Activated CD4-positive, alpha-beta T cell treated with anti-CD3 and anti-CD28 coated beads, Interleukin-2, Interleukin-6, amounts not matched to agents 100 ng/mL and 50 ng/mL, durations not matched to agents 16 hours and 8 hours (primary cell): Measurements from ENCODE around the gene CDT1.
"Not testable (repeated sequence)": the region's sequence is repeated elsewhere in the genome, so short reads cannot be mapped to it uniquely, and the experiment has no call there.

Experiments used
- DNase-seq: peaks from one replicate; pipeline ENCODE4 v3.0.0-alpha.2; 2020

The CDT1 gene

DNA sequence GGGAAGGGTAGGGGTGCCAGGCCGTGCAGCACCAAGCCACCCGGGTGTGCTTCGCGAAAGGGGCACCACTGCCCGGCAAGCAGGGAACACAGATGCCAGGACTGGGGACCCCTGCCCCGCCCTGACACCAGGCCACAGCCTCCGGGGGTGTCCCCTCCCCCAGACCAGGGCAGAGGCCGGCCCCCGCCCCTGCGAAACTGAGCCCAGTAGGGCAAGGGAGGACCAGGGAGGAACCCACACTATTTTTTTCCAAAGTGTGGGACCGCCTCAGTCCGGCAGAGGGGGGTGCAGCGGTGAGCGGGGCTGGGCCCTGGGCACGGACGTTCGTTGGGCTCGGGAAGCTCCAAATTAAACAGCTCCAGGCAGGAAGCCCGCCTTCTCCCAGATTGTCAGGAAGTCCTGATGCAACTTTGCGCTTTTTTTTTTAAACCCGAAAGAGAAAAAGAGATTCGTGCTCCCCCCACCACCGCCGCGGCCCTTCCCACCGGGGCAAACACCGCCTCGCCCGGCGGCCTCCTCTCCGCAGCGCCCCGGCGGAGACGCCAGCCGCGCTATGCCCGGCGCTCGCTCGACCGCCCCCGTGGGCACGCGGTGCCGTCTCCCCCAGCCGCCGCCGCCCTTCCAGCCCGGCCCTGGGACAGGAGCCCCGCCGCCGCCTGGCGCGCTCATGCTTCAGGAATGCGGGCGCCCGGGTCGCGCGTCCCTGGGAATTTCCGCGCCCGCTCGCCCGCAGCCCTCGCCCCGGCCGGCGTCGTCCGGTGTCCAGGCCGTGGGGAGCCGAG lies 19.3 kb upstream of the CDT1 start:
- peak; percentile 69 for DNase-seq

DNA sequence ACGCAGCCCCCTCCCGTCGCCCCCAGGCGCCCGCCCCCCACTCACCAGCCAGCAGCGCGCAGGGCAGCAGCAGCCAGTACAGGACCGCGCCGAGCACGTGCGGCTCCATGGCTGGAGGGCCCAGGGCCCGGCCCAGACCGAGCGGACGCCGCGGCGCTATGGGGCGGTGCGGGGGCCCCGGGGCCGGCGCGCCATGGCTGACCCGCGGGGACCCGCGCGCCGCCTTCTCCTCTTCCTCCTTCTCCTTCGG lies 18.8 kb upstream of the CDT1 start:
- DNase-seq, result no peak

DNA sequence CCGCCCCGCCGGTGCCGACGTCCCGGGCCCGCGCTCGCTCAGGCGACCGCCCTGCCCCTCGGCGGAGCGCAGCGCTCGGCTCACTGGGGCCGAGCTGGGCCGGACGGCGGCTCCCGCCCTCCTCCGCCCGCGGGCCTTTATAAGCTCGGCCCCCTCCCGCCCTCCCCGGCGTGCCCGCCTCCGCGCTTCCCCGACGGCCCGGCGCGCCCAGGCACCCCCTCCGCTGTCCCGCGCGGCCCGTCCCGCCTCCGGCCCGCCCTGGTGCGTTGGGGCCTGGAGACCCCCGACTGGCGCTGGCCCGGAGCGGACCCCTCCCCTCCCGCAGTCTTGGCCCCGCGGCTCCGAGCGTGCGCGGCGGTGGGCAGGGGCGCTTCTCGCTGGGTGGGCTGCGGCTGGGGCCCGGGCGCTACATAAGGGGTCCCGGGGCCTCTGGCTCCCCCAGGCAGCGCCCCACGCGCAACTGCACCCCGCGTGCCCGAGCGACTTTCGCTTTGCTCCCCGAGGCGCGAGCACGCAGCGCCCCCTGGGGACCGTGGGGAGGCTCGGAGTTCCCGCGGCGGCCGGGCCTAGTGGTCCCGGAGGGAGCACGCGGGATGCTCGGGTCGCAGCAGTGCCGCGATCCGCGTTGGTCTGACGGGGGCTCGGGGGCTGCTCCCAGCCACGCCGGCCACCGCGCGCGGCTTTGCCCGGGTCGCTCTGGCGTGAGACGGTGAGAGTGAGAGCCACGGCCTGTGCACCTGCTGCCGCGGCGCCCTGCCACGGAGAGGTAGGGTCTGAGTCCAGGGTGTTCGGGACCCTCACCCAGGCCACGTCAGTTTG lies 18.3 kb upstream of the CDT1 start, which contains the start of gene PIEZO1:
TSS of gene PIEZO1 (minus strand) at position 115 of the 819 bp plus-strand sequence. CDS start 256 bp downstream, outside the sequence.
- DNase-seq, result peak; percentile 81

DNA sequence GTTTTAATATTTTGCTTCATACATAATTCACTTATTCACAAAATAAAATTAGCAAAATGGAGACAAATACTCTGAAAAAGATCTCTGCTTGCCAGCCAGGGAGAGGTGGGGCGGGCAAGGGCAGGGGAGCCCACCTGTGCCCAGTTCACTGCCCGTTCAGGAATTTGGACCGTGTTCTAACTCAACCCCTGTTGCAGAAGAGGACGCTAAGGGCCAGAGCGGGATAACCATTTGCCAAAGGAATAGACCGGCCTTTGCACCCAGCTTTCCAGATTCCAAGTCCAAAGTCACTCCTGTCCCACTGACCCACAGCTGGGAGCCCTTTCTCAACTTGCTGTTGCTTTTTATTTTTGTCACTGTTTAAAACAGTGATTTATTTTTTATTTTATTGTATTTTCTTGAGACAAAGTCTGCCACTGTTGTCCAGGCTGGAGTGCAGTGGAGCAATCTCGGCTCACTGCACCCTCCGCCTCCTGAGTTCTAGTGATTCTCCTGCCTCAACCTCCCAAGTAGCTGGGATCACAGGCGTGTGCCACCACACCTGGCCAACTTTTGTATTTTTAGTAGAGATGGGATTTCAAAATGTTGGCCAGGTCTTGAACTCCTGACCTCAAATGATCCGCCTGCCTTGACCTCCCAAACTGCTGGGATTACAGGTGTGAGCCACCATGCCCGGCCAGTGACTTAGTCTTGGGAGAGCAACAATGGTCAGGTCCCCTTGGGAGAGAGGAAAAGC lies 15.8 kb upstream of the CDT1 start:
- no peak for DNase-seq

DNA sequence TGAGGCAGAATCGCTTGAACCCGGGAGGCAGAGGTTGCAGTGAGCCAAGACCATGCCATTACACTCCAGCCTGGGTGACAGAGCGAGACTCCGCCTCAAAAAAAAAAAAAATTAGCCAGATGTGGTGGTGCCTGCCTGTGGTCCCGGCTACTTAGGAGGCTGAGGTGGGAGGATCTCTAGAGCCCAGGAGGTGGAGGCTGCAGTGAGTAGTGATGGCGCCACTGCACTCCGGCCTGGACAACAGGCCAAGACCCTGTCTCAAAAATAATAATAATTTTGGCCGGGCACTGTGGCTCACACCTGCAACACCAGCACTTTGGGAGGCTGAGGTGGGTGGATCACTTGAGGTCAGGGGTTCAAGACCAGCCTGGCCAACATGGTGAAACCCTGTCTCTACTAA lies 14.8 kb upstream of the CDT1 start:
- DNase-seq, result not testable (repeated sequence)

DNA sequence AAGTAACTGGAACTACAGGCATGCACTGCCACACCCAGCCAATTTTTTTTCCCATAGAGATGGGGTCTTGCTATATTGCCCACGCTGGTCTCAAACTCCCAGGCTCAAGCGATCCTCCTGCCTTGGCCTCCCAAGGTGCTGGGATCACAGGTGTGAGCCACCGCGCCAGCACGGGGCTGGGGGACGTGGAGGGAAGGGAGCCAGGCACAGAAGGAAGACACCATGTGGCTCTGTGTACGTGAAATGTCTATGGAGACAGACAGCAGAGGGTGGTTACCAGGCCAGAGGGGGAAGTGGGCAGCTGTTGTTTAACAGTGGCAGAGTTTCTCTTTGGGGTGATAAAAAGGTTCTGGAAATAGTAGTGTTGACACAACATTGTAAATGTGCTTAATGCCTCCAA lies 14.0 kb upstream of the CDT1 start:
- no peak for DNase-seq

DNA sequence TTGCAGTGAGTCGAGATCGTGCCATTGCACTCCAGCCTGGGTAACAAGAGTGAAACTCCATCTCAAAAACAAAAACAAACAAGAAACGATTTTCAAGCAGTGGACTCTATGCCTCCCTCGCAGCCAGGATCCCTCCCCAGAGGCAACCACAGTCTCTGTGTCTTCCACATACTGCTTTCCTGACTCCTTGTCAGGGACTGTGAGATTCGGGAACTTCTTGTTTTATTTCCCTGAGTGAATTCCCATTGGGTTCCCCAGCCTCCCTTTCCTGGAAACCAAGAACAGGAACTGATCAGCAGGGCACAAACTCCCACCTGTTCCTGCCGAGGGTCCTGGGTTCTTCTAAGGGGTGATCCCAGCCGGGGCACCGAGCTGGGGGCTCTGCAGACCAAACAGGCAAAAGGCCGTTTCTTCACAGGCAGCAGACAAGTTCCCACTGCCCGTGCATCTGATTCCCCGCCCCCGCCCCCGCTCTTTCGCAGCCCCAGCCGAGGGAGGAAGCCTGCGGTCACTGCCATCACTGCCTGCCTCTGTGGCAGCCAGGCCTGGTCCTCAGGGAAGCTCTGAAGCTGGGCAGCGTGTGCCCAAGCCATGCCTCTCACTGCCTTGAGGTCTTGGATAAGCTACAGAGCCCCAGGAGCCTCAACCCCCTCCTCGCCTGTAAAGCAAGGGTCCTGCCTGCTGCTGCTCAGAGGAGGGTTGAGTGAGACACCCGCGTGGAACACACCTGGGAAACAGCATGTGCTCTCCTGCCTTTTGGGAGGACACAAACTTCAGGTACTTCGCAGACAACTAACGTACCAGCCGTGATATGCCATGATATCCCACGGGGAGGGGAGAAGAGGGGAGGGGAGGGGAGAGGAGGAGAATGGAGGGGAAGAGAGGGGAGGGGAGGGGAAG lies 13.0 kb upstream of the CDT1 start:
- DNase-seq, result peak; percentile 80

DNA sequence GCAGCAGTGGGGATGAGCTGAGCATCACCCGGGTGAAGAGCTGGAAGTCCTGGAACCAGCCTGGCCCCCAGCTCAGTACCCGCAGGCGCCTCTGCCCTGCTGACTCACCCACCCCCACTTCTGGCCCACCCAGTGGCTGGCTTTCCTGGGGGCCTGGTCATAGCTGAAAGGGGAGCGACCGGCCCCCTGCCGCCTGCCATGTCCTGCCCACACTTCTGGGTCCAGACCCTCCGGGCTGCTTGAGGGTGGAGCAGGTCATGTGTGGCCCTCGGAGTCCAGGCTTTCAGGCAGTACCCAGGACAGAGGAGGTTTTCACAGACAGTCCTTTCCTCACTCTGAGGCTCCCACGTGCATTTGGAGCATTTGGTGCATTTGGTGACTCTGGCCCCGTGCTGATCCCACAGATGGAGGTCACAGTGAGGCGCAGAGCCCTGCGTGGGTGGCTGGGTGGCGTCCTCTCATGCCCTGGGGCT lies 11.5 kb upstream of the CDT1 start:
- DNase-seq, result no peak

DNA sequence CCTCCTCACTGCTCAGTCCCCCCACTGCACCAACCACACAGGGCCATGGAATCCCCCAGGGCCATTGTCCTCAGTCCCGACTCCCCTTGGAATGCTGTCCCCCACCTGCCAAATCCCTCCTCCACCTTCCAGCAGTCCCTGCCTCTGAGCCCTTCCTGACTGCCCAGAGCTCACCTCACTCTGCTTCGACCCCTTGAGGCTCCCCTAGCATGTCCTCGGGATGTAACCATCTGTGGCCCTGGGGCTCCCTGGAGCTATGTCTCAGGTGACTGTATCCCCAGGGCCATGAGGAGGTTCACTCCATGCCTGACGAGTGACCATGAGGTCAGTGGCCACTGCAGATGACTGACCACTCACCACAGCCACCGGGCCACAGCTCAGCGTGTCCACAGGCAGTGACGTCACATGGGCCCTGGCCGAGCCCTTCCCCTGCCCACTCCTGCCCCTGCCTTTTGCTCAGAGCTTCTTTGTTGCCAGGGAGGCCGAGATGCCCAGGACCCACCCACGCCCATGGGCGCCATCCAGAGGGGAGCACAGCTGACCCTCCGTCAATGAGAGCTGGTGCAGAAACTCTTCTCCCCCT lies 10.8 kb upstream of the CDT1 start:
- DNase-seq, result no peak

DNA sequence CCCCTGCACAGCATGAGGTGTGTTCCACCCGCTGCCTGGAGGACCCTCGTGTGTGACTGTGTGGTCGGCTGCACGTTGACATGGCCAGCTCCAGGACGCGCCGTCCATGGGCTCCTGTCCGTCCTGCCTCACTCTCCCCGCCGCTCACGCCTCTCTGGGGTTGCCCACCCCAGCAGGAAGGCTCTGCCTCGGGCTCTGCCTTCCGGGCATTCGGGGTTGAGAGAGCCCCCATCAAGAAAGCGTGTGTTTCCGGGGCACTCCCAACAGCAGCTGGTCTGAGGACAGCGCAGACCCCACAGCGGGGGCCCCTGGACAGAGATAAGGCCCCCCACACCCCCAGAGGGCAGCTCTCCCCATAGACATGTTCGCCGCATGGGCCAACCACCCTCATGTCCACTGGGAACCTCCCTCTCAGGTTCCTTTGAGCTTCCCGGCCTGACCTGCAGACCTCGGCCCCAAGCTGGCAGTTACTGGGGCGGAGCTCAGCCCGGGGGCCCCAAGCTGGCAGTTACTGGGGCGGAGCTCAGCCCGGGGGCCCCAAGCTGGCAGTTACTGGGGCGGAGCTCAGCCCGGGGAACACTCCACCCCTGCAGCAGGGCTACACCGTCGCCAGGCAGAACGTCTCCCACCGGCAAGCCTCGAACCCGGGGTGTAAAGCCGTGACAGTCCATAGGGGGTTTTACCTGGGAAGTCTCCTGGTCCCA lies 10.2 kb upstream of the CDT1 start:
- no peak for DNase-seq

DNA sequence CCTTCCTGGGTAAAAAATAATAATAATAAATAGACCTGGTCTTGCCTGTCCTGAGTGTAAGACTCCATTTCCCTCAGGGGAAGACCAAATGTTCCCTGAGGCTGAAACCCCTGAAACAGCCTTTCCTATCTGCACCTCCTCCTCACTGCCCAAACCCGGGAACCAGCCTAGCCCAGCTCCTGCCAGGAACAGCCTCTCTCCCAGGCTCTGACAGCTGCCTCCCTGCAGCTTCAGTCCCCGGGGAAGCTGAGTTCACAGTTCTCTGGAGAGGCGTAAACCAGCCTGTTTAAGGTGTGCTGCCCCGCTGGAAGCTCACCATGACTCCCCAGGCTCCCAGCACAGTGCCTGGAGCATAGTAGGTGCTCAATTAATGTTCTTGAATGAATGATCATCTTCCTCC lies 7.3 kb upstream of the CDT1 start:
- DNase-seq, result no peak

DNA sequence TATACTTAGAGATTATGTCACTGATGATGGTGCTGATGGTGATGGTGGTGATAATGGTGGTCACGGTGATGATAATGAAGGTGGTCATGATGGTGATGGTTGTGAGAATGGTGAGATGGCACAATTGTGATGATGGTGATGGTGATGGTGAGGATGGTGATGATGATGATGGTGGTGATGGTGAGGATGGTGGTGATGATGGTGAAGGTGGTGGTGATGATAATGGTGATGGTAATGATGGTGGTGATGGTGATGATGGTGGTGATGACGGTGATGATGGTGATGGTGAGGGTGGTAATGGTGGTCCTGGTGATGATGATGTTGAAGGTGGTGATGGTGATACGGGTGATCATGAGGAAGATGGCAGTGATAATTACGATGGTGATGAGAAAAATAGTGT lies 5.5 kb upstream of the CDT1 start:
- DNase-seq, result no peak

DNA sequence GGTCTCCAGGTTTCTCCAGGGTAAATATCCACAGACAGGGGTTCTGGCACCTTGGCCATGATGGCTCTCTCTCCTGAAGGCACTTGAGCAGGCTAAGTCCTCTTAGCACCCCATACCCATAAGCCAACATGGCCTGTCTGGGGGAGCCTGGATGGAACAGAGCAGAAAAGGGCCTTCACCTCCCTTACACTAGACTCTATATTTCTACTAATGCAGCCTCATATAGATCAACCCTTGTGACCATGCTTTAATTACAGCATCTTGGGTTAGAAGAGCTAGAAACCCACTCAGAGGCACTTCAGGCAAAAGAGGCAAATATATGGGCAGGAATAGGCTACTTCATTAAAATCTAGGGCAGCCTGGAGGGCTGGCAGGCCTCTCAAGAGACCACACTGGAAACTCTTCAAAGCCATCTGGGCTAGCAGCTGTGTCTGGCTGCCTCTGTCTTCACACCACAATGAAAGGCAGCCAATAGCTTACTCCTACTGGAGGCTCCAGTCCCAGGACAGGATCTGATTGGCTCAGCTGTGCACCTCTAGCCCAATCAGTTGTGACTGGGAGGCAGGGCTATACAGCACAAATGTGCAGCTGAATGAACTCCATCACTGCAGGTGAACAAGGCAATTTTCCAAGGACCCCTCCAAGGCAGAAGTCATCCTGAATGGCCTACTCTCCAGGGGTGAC lies 4.7 kb upstream of the CDT1 start:
- no peak for DNase-seq

DNA sequence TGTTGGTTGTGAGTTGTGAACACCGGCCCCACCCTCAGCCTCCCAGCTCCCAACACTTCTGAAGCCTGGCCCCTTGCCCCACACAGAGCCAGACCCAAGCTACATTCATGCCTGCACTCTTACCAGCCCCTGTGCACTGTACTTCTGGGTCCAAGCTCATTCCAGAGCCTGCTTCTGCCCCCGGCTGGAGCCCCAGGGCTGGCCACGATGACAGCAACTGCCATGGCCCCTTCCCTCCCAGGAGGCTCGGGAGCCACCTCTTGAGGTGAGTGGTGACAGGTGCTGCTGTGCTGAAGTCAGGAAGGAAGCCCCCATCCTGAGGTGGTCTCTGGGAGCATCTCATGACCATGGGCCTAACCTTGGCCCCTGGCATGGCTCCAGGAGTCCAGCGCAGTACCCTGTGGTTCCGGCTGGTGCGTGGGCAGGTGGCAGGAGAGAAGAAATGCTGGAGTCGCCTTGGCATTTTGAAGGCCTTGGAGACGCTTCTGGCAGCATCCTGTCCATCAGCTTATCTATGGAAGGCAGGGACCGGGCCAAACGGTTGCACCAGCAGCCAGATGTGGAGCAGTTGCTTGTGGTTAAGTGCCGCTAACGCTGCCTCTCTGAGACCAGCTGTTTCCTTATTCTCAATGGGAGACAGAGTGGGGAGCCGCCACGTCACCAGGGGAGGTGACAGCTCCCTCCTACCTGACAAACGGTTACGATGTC lies 3.9 kb upstream of the CDT1 start:
- DNase-seq, result peak; percentile 36

DNA sequence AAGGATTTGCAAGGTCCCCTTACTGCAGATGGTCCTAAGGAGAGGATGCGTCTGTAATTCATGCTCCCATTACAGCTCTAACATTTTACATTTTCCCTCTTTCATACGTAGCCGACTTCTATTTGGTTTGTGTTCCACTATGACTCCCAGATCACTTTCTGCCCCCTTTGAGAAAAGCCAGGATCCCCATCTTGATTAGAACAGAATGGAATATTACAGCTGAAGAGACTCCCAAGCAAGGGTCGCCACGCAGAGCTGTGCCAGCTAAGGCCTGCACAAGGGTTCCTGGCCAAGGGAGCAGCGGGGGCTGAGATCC lies 3.4 kb upstream of the CDT1 start:
- no peak for DNase-seq

DNA sequence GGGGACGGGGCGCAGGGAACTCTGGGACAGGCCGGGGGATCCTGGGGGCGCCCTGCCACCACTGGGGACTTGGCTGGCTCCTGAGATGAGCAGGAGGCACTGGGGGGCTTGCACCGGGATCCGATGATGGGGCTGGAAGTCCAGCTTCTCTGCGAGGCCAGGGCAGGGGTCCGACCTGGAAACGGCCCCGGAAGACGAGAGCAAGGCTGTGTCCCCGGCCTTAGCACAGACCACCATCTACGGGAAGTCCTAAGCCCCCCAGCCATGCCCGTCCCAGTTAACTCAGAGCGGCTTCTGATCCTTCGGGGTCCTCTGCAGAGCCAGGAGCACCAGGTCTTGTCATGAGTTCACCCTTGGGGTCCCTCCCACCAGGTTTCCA lies 573 bp downstream of the CDT1 start:
- DNase-seq, result no peak

DNA sequence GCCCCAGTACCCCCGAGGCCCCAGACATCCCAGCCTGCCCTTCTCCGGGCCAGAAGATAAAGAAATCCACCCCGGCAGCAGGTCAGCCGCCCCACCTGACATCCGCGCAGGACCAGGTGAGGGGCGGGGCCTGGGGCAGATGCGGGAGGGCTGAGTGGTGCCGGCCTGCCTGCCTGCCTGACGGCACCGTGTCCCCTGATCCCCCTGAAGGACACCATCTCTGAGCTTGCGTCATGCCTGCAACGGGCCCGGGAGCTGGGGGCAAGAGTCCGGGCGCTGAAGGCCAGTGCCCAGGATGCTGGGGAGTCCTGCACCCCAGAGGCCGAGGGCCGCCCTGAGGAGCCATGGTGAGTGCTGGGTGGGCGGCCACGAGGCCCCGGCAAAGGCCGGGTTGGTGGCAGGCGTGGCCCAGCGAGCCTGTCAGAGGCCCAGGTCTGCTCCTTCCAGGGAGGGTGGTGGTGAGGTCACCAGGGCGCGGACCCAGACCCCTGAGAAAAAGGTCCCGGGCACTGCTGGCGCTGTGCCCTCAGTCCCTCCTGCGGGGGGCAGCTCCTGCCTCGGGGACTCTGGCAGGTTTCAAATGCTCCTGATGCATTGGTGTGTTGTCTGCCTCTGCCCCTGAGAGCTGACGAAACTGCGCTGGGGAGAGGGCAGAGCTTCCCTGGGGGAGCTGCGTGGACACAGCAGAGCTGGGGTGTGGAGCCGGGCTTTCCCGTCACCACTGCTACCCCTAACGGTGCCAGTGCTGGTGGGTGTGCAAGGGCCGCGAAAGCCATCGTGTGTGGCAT lies 1.2 kb downstream of the CDT1 start:
- peak; percentile 61 for DNase-seq

DNA sequence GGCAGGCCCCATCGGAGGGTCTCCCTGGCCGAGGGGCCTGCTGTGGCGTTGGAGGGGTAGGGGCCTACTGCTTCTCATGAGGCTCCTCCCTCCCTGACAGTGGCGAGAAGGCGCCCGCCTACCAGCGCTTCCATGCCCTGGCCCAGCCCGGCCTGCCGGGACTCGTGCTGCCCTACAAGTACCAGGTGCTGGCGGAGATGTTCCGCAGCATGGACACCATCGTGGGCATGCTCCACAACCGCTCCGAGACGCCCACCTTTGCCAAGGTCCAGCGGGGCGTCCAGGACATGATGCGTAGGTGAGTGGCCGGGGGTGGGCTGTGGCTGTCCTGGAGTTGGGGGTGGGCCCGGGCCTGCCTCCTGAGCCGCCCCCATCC lies 1.7 kb downstream of the CDT1 start:
- DNase-seq, result no peak

DNA sequence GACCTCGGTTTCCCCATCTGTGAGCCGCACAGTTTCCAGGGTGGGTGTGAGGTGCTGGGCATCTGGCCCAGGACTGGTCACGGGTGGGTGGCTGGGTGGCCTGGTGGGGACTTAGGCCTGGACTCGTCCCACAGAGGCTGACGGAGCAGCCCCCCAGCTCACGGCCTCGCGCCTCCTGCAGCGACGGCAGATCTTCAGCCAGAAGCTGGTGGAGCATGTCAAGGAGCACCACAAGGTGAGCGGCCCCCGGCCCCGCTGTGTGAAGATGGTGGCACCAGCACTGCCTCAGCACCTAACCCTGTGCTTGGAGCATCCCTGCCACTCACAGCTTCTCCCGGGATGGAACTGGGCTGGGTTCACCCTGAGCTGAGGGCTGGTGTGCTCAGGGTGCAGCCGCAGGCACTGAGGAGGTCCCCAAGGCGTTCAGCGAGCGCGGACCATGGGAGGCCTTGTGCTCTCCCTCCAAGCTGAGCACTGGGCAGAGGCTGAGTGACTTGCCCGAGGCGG lies 2.4 kb downstream of the CDT1 start:
- DNase-seq, result no peak
